ENCODE results near the gene SCAI.
A peak's percentile ranks its signal among the peaks of the same experiment; 100 is the strongest.
"Not testable (repeated sequence)": the region's sequence is repeated elsewhere in the genome, so short reads cannot be mapped to it uniquely, and the experiment has no call there.

SCAI gene

GRCh38 chr9:124947727-124948391 lies 195.5 kb downstream of the SCAI start:
- DNase-seq (ENCODE audit: low spot score): no peak

GRCh38 chr9:124946167-124946566 lies 197.2 kb downstream of the SCAI start:
- DNase-seq (ENCODE audit: low spot score): no peak

- DNase-seq (ENCODE audit: low spot score): peak; percentile 53
Observed at GRCh38 chr9:124941679-124942561, 201.4 kb downstream of the SCAI start.

GRCh38 chr9:124940894-124941678 lies 202.2 kb downstream of the SCAI start, which contains the start of gene GOLGA1:
Gene GOLGA1, minus strand, starts transcription at chr9:124941083. Its CDS starts 2,372 bp downstream, at chr9:124938711.
- DNase-seq (ENCODE audit: low spot score): peak; percentile 93

GRCh38 chr9:124940521-124940893 lies 202.8 kb downstream of the SCAI start:
- no peak for DNase-seq (ENCODE audit: low spot score)

- DNase-seq (ENCODE audit: low spot score): no peak
Observed at GRCh38 chr9:124939944-124940343, 203.4 kb downstream of the SCAI start.

GRCh38 chr9:124934290-124934689 lies 209.0 kb downstream of the SCAI start:
- DNase-seq (ENCODE audit: low spot score): no peak

GRCh38 chr9:124932333-124932732 lies 211.0 kb downstream of the SCAI start:
- no peak for DNase-seq (ENCODE audit: low spot score)

GRCh38 chr9:124929464-124929863 lies 213.9 kb downstream of the SCAI start:
- DNase-seq (ENCODE audit: low spot score): no peak

- no peak for DNase-seq (ENCODE audit: low spot score)
Observed at GRCh38 chr9:124928116-124928515, 215.2 kb downstream of the SCAI start.

GRCh38 chr9:124920394-124920793 lies 222.9 kb downstream of the SCAI start:
- not testable (repeated sequence) for DNase-seq (ENCODE audit: low spot score)

GRCh38 chr9:124914753-124915405 lies 228.4 kb downstream of the SCAI start:
- DNase-seq (ENCODE audit: low spot score): no peak

- no peak for DNase-seq (ENCODE audit: low spot score)
Observed at GRCh38 chr9:124913378-124913777, 229.9 kb downstream of the SCAI start.

GRCh38 chr9:124911766-124912165 lies 231.6 kb downstream of the SCAI start:
- DNase-seq (ENCODE audit: low spot score): no peak

GRCh38 chr9:124908098-124908497 lies 235.2 kb downstream of the SCAI start:
- no peak for DNase-seq (ENCODE audit: low spot score)

GRCh38 chr9:124906966-124907365 lies 236.4 kb downstream of the SCAI start:
- no peak for DNase-seq (ENCODE audit: low spot score)

- no peak for DNase-seq (ENCODE audit: low spot score)
Observed at GRCh38 chr9:124899845-124900244, 243.5 kb downstream of the SCAI start.

- no peak for DNase-seq (ENCODE audit: low spot score)
Observed at GRCh38 chr9:124897570-124898460, 245.5 kb downstream of the SCAI start.

GRCh38 chr9:124894741-124895170 lies 248.6 kb downstream of the SCAI start:
- peak; percentile 40 for DNase-seq (ENCODE audit: low spot score)

GRCh38 chr9:124894035-124894740 lies 249.1 kb downstream of the SCAI start:
- no peak for DNase-seq (ENCODE audit: low spot score)

All from SK-N-DZ (cell line).